K562 (cell line): ENCODE data around the gene NEU1. TPM values are rescaled to one million over a fixed set of nuclear protein-coding genes. Genes with fewer than 3 reads are reported as not detected.
A peak's percentile ranks its signal among the peaks of the same experiment; 100 is the strongest.

ENCODE experiments used
- ATAC-seq: fragments of 200-7000 bp; cut with Tn5 transposase; 3 replicates; pipeline ENCODE4 v1.9.1; 2020; ENCODE audit warnings: moderate library complexity
- BruUV-seq: library from RNA; stranded (reverse); fragments of 400-500 nt; replicated peaks from 2 replicates; lab custom pipeline; 2021; lab: Mats Ljungman, UMichigan
- CTCF ChIA-PET: fragments of 300-600 bp; formaldehyde crosslinking; extraction: SDS; loops from one replicate; lab custom pipeline; 2021; ENCODE audit warnings: low intra/inter-chr PET ratio; lab: Yijun Ruan, JAX
- POLR2A ChIA-PET: fragments of 300-600, 350-650 bp; sonication (Branson Sonifier 250); formaldehyde crosslinking; extraction: SDS; loops from one replicate; lab custom pipeline; 2021; ENCODE audit warnings: antibody characterized with exemption, inconsistent platforms; lab: Yijun Ruan, JAX
- DNase-seq, 4 experiments: peaks; one replicate each; pipeline versions ENCODE4 v3.0.0 to v3.0.0-alpha.2; 2011 to 2018; ENCODE audit warnings: low spot score in 3 of 4, mixed read lengths in 3 of 4; ENCODE audit errors: extremely low read depth in 1 of 4
- FAIRE-seq: peaks from 2 replicates; lab custom pipeline; 2011; peaks lifted over from hg19 to GRCh38; lab: Jason Lieb, UNC
- H2AFZ ChIP-seq: 2 replicates; pipeline ENCODE4 v1.6.0; 2011; ENCODE audit warnings: low read depth, low read length, control low read depth, inconsistent platforms
- H3K27ac ChIP-seq: fragments of 200-600 bp; 3 replicates; pipeline ENCODE4 v1.8.0; 2011; ENCODE audit warnings: low read depth, mild to moderate bottlenecking, control low read depth, inconsistent platforms, low read length, moderate library complexity, mixed read lengths; ENCODE audit errors: extremely low read depth
- H3K27me3 ChIP-seq, 2 experiments: fragments of 300-600 bp in 1 of 2; 2 replicates in 1 of 2; 3 replicates in 1 of 2; pipeline versions ENCODE4 v1.6.0 to v1.8.0; 2011; ENCODE audit warnings: inconsistent platforms in 2 of 2, low read length in 2 of 2, mild to moderate bottlenecking in 1 of 2, mixed read lengths in 1 of 2, moderate library complexity in 1 of 2; ENCODE audit not compliant: control insufficient read depth in 2 of 2, insufficient read depth in 2 of 2
- H3K36me3 ChIP-seq: fragments of 300-600 bp; 3 replicates; pipeline ENCODE4 v1.8.0; 2011; ENCODE audit warnings: mild to moderate bottlenecking, low read length, inconsistent platforms; ENCODE audit not compliant: control insufficient read depth, insufficient read depth
- H3K4me1 ChIP-seq, 2 experiments: fragments of 200-600 bp in 1 of 2; replicated peaks in 1 of 2; 2 replicates in 1 of 2; 3 replicates in 1 of 2; pipeline versions ENCODE4 v1.5.1 to v1.8.0; 2011; ENCODE audit warnings: inconsistent platforms in 2 of 2, low read length in 2 of 2, mild to moderate bottlenecking in 1 of 2, mixed read lengths in 1 of 2, moderate library complexity in 1 of 2; ENCODE audit not compliant: control insufficient read depth in 2 of 2, insufficient read depth in 2 of 2
- H3K4me2 ChIP-seq: 2 replicates; pipeline ENCODE4 v1.6.1; 2011; ENCODE audit warnings: low read length, control low read depth, inconsistent platforms, mixed read lengths; ENCODE audit not compliant: insufficient read depth
- H3K4me3 ChIP-seq: fragments of 200-600 bp; sonication (generic), shearing (Covaris generic); 2 replicates; pipeline ENCODE4 v1.5.1; 2016; ENCODE audit warnings: control low read depth, inconsistent platforms
- H3K79me2 ChIP-seq: fragments of 200-600 bp; 3 replicates; pipeline ENCODE4 v1.8.0; 2011; ENCODE audit warnings: low read length, inconsistent platforms; ENCODE audit not compliant: control insufficient read depth, insufficient read depth
- H3K9ac ChIP-seq, 2 experiments: 2 replicates each; pipeline versions ENCODE4 v1.6.0 to v1.6.1; 2011; ENCODE audit warnings: low read depth in 2 of 2, low read length in 2 of 2, control low read depth in 1 of 2, inconsistent platforms in 1 of 2, mild to moderate bottlenecking in 1 of 2, mixed read lengths in 1 of 2; ENCODE audit not compliant: insufficient read depth in 1 of 2
- H3K9me1 ChIP-seq: one replicate; pipeline ENCODE4 v1.6.0; 2011; ENCODE audit warnings: inconsistent platforms, mild to moderate bottlenecking, low read length, moderate library complexity; ENCODE audit not compliant: control insufficient read depth, insufficient read depth
- H3K9me3 ChIP-seq: replicated peaks from 2 replicates; pipeline ENCODE4 v1.5.1; 2011; ENCODE audit warnings: low read depth, low read length, inconsistent platforms; ENCODE audit not compliant: control insufficient read depth, insufficient read depth
- H4K20me1 ChIP-seq: replicated peaks from 2 replicates; pipeline ENCODE4 v1.6.1; 2011; ENCODE audit warnings: low read length, inconsistent platforms, mixed read lengths; ENCODE audit not compliant: control insufficient read depth, insufficient read depth
- BRCA1 ChIP-seq, 2 experiments: fragments of 450-650 bp in 1 of 2; sonication (generic) in 1 of 2; formaldehyde crosslinking in 1 of 2; IDR thresholded peaks; 2 replicates each; pipeline versions ENCODE4 v1.5.0 to v1.6.1; 2017 to 2020; ENCODE audit warnings: mild to moderate bottlenecking in 1 of 2, missing genetic modification reagents in 1 of 2
- EWSR1 ChIP-seq: fragments of 450-650 bp; IDR thresholded peaks from 2 replicates; pipeline ENCODE4 v1.6.1; 2018; ENCODE audit warnings: borderline replicate concordance, mild to moderate bottlenecking, low read depth, moderate library complexity; ENCODE audit not compliant: partially characterized antibody
- GATAD2A ChIP-seq: fragments of 450-650 bp; IDR thresholded peaks from 2 replicates; pipeline ENCODE4 v1.6.1; 2017
- HEY1 ChIP-seq: fragments of 250-450 bp; sonication (Bioruptor Pico); IDR thresholded peaks from 2 replicates; pipeline ENCODE4 v1.5.0; 2020; ENCODE audit warnings: mild to moderate bottlenecking, moderate library complexity, borderline replicate concordance
- IFI16 ChIP-seq: fragments of 250-450 bp; sonication (Bioruptor Pico); IDR thresholded peaks from 2 replicates; pipeline ENCODE4 v2.1.2; 2022; ENCODE audit warnings: mild to moderate bottlenecking, inconsistent platforms
- TARDBP ChIP-seq: fragments of 450-650 bp; IDR thresholded peaks from 2 replicates; pipeline ENCODE4 v1.6.1; 2016
- ZNF224 ChIP-seq: sonication (generic); formaldehyde crosslinking; IDR thresholded peaks from 2 replicates; pipeline ENCODE4 v1.8.0; 2022; ENCODE audit warnings: mild to moderate bottlenecking, missing genetic modification reagents
- ZNF23 ChIP-seq: fragments of 250-450 bp; sonication (Bioruptor Pico); IDR thresholded peaks from 2 replicates; pipeline ENCODE4 v1.4.0; 2020; ENCODE audit warnings: mild to moderate bottlenecking
- ZNF75A ChIP-seq: fragments of 450-650 bp; formaldehyde crosslinking; IDR thresholded peaks from 2 replicates; pipeline ENCODE4 v1.4.0; 2020; ENCODE audit warnings: mild to moderate bottlenecking
- WGBS: fragments of 100-300 bp; shearing (Covaris generic); methylation state at CpG from one replicate; pipeline ENCODE4 v1.1.6; 2016; ENCODE audit warnings: low coverage, mixed read lengths; ENCODE audit not compliant: insufficient coverage; ENCODE audit errors: missing lambda C conversion rate; 5-methylcytosine and 5-hydroxymethylcytosine counted together
- in situ Hi-C: fragments of 300-500 bp; cut with MboI; formaldehyde crosslinking; loops from 4 replicates; pipeline ENCODE4 v1.15.0; 2018; ENCODE audit warnings: inconsistent platforms, mixed read lengths
- intact Hi-C: fragments of 100-400 bp; cut with micrococcal nuclease; formaldehyde crosslinking; loops from 2 replicates; pipeline ENCODE4 v1.14.2; 2022
- polyA plus RNA-seq, 8 experiments: library from polyadenylated mRNA; depleted of rRNA in 4 of 8; stranded (reverse) in 5 of 8; unstranded in 3 of 8; fragments of >200 nt; fragmentation: Nextera tagmentation in 2 of 8; fragmentation: Illumina TruSeq in 1 of 8; extraction: Ambion mirVana in 2 of 8; extraction: Trizol in 1 of 8; gene quantifications; 2 replicates each; pipeline versions ENCODE4 v1.2.1 to v1.2.3, GENCODE V29; 2011 to 2014; ENCODE audit warnings: inconsistent platforms in 1 of 8, missing spikeins in 1 of 8
- total RNA-seq, 7 experiments: library from RNA; depleted of rRNA in 6 of 7; stranded (reverse); fragments of >200 nt in 6 of 7; fragmentation: Illumina TruSeq in 2 of 7; extraction: Trizol in 2 of 7; gene quantifications; 2 replicates each; pipeline versions ENCODE4 v1.2.1 to v1.2.3, GENCODE V29; 2011 to 2021; ENCODE audit warnings: low replicate concordance in 1 of 7
- TF ChIP-seq, protein P1 (sequence below), 2 experiments: fragments of 450-650 bp; IDR thresholded peaks; 2 replicates each; pipeline ENCODE4 v1.6.1; 2016; ENCODE audit warnings: mild to moderate bottlenecking in 2 of 2, borderline replicate concordance in 1 of 2, low read depth in 1 of 2, moderate library complexity in 1 of 2
- TF ChIP-seq, protein P2 (sequence below): fragments of 450-650 bp; IDR thresholded peaks from 2 replicates; pipeline ENCODE4 v1.6.1; 2016

Gene NEU1
- total and polyA plus RNA-seq, 9 of the 15 experiments (the other 6 are each of a cell fraction or from before 2014, with no cell fraction given) = 14.8 to 67.8 (median 51.0) TPM

DNA sequence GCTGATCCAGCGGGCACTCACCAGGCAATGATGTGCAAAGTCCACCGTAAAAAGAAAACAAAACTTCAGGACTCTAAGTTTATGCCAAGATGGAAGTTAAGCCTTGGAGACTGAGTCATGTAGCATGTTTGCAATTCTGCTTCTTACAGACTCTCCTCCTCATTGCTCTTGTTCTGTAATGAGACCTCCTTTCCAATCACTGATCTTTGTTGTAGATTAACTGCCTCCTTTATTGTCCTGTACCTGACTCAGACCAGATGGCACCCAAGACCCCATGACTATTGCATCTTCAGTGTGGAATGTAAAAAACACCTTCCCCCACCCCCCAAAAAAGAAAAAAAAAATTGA is 11.2 kb downstream of the NEU1 start (continued):
- TF ChIP-seq EWSR1 = no peak

DNA sequence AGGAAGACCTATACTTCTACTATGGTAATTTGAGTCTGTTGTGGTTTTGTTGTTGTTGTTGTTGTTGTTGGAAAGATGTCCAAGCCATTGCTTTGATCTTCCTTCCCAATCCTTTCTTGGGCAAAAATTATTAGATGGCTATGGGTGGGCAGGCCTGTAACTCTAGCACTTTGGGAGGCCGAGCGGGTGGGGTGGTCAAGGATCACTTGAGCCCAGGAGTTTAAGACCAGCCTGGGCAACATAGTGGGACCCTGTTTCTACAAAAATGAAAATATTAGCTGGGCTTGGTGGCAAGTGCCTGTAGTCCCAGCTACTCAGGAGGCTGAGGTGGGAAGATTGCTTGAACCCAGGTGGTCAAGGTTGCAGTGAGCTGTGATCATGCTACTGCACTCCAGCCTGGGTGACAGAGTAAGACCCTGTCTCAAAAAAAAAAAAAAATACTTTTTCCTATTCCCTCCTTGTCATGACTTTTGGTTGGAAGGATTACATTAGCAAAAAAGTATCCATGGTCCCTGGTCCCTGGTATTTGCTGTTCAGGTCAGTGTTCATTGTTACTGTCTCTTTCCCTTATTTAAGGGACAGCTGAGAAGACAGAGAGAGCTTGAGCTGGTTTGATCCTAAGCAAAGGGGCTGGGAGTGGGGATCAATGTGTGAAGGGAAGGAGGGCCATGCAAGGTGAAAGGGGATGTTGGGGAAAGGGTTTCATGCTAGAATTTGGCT is 11.7 kb downstream of the NEU1 start:
- Histone ChIP-seq H2AFZ (peak overlapping the region; percentile 4; the same call in 1 of the 2 replicates), H3K9me1 (no peaks in the 10 kb centered on the region), H4K20me1 (no peaks in the 10 kb centered on the region), H3K27me3 (no peaks in the 10 kb centered on the region), H3K27ac (no peak overlapping the region), H3K36me3 (no peaks in the 10 kb centered on the region), H3K4me3 (no peak overlapping the region), H3K9ac (no peak overlapping the region), H3K4me2 (no peak overlapping the region), H3K4me1 (peaks cover 0 to 8% of the 10 kb centered on the region in 2 experiments; a peak in 2 of 5 replicates), H3K79me2 (no peaks in the 10 kb centered on the region), H3K9me3 (no peaks in the 10 kb centered on the region; the same call in 1 of the 2 replicates)
- TF ChIP-seq IFI16 (CRISPR knock-in tag) (no peak), TARDBP (no peak), GATAD2A (no peak), HEY1 (CRISPR knock-in tag) (no peak), BRCA1 (IDR thresholded peaks at IDR 0.05) (no peak), BRCA1 (CRISPR knock-in tag; IDR thresholded peaks at IDR 0.05) (no peak), ZNF23 (CRISPR knock-in tag) (no peak), ZNF224 (CRISPR knock-in tag) (no peak), ZNF75A (CRISPR knock-in tag) (no peak)
- TF ChIP-seq, protein P1, sequence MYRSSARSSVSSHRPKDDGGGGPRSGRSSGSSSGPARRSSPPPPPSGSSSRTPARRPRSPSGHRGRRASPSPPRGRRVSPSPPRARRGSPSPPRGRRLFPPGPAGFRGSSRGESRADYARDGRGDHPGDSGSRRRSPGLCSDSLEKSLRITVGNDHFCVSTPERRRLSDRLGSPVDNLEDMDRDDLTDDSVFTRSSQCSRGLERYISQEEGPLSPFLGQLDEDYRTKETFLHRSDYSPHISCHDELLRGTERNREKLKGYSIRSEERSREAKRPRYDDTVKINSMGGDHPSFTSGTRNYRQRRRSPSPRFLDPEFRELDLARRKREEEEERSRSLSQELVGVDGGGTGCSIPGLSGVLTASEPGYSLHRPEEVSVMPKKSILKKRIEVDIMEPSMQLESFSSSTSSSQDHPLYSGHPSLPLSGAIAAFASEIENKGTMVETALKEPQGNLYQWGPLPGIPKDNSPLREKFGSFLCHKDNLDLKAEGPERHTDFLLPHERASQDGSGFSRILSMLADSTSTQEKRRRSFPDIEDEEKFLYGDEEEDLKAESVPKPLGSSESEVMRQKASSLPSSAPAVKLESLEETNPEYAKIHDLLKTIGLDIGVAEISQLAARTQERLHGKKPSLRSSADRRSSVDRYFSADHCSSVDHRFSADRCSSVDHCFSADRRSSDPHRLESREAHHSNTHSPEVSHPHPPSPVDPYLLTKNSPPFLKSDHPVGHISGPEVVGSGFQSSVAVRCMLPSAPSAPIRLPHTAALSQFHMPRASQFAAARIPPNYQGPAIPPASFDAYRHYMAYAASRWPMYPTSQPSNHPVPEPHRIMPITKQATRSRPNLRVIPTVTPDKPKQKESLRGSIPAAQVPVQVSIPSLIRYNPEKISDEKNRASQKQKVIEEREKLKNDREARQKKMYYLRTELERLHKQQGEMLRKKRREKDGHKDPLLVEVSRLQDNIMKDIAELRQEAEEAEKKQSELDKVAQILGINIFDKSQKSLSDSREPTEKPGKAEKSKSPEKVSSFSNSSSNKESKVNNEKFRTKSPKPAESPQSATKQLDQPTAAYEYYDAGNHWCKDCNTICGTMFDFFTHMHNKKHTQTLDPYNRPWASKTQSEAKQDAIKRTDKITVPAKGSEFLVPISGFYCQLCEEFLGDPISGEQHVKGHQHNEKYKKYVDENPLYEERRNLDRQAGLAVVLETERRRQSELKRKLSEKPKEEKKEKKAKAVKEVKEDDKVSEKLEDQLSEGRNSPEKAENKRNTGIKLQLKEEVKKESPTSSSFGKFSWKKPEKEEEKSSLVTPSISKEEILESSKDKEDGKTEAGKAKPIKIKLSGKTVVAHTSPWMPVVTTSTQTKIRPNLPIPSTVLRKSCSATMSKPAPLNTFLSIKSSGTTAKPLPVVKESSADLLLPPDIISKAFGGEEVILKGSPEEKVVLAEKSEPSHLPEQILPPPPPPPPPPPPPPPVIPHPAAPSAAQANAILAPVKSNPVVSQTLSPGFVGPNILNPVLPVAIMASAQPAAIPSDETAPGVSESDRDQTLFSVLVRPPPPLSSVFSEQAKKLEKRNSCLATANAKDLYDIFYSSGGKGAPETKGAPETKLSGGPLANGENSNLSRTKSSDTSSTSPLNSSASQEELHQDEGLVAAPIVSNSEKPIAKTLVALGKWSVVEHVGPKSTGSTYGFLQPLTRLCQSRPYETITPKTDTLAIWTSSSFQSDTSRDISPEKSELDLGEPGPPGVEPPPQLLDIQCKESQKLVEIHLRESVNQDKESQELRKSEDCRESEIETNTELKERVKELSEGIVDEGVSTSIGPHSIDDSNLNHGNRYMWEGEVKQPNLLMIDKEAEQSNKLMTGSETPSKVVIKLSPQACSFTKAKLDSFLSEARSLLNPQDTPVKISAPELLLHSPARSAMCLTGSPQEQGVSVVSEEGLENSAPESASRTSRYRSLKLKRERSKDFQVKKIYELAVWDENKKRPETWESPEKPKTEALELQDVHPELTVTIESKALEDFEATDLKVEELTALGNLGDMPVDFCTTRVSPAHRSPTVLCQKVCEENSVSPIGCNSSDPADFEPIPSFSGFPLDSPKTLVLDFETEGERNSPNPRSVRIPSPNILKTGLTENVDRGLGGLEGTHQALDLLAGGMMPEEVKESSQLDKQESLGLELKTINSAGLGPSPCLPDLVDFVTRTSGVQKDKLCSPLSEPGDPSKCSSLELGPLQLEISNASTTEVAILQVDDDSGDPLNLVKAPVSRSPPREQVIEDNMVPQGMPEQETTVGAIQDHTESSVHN (IDR thresholded peaks at IDR 0.05; ENCODE audit: borderline replicate concordance in 1 of 2, low read depth in 1 of 2) = no peak
- TF ChIP-seq, protein P2, sequence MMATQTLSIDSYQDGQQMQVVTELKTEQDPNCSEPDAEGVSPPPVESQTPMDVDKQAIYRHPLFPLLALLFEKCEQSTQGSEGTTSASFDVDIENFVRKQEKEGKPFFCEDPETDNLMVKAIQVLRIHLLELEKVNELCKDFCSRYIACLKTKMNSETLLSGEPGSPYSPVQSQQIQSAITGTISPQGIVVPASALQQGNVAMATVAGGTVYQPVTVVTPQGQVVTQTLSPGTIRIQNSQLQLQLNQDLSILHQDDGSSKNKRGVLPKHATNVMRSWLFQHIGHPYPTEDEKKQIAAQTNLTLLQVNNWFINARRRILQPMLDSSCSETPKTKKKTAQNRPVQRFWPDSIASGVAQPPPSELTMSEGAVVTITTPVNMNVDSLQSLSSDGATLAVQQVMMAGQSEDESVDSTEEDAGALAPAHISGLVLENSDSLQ = no peak
- 83% methylated on average over 2 of the region's 2 CpGs for WGBS
- ChIA-PET POLR2A (interaction anchor here (0.6 to 15.7 kb wide), 5 partner anchors 9 to 199 kb away, joined by 3 to 229 read pairs (median 4); no protein-coding TSS in a partner anchor), CTCF (interaction anchor here (0.9 kb wide), 1 partner anchor 125 kb away, joined by 3 read pairs; no protein-coding TSS in a partner anchor)
- FAIRE-seq (no peak), DNase-seq (peak in 1 of 4 experiments; percentile 13), ATAC-seq (no peak)
- in situ Hi-C loops = no loop called here
- intact Hi-C loops = no loop called here
- BruUV-seq = no TSS peak
